ENCODE data around the gene SLC25A45.

The SLC25A45 gene

GRCh38 chr11:65382033-65382803 lies at the start of gene SLC25A45:
Gene SLC25A45 (minus strand): TSS chr11:65382646. CDS start chr11:65381951, 695 bp downstream.
- no peak for DNase-seq (ENCODE audit: low read depth, low spot score)

- DNase-seq (ENCODE audit: low read depth, low spot score): no peak
Observed at GRCh38 chr11:65431451-65432099, 49.1 kb upstream of the SLC25A45 start.

GRCh38 chr11:65430406-65431217 lies 48.2 kb upstream of the SLC25A45 start:
- no peak for DNase-seq (ENCODE audit: low read depth, low spot score)

- no peak for DNase-seq (ENCODE audit: low read depth, low spot score)
Observed at GRCh38 chr11:65429724-65430405, 47.4 kb upstream of the SLC25A45 start.

GRCh38 chr11:65429068-65429681 lies 46.7 kb upstream of the SLC25A45 start:
- no peak for DNase-seq (ENCODE audit: low read depth, low spot score)

- no peak for DNase-seq (ENCODE audit: low read depth, low spot score)
Observed at GRCh38 chr11:65428578-65429067, 46.2 kb upstream of the SLC25A45 start.

GRCh38 chr11:65427691-65428577 lies 45.5 kb upstream of the SLC25A45 start:
- no peak for DNase-seq (ENCODE audit: low read depth, low spot score)

GRCh38 chr11:65426839-65427690 lies 44.6 kb upstream of the SLC25A45 start:
- DNase-seq (ENCODE audit: low read depth, low spot score): no peak

- DNase-seq (ENCODE audit: low read depth, low spot score): no peak
Observed at GRCh38 chr11:65425971-65426838, 43.8 kb upstream of the SLC25A45 start.

- DNase-seq (ENCODE audit: low read depth, low spot score): no peak
Observed at GRCh38 chr11:65425105-65425970, 42.9 kb upstream of the SLC25A45 start.

- no peak for DNase-seq (ENCODE audit: low read depth, low spot score)
Observed at GRCh38 chr11:65424205-65425104, 42.0 kb upstream of the SLC25A45 start.

- no peak for DNase-seq (ENCODE audit: low read depth, low spot score)
Observed at GRCh38 chr11:65423516-65424204, 41.2 kb upstream of the SLC25A45 start.

GRCh38 chr11:65422633-65423515 lies 40.4 kb upstream of the SLC25A45 start, which contains the start of gene NEAT1:
Gene NEAT1 (plus strand): TSS chr11:65422798.
- DNase-seq (ENCODE audit: low read depth, low spot score): no peak

All from iPS DF 19.7 (cell line).